ENCODE measurements around the gene SPTBN5. TPM values are rescaled to one million over a fixed set of nuclear protein-coding genes. Genes with fewer than 3 reads are reported as not detected.
A peak's percentile ranks its signal among the peaks of the same experiment; 100 is the strongest.

Gene SPTBN5
- total RNA-seq, 4 donors from 2014 or later, result 1.3 to 3.3 (median 2.0) TPM

DNA sequence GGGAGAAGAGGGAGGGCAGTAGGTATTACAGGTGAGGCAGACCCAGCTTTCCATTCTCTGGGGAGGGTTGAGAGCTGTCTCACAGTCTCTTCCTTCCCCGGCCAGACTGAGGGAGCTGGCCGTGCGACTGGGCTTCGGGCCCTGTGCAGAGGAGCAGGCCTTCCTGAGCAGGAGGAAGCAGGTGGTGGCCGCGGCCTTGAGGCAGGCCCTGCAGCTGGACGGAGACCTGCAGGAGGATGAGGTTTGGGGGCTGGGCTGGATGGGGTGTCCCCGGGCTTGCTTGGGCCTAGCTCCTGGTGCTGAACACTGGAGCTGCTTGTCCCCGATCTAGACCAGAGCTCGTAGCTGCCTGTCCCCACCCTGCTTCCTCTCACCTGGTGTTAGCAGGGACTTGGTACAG is 50.3 kb downstream of the SPTBN5 start:
- no peak for DNase-seq (ENCODE audit: low spot score in 2 of 2)
- no peak overlapping the region for H3K4me3 ChIP-seq (ENCODE audit: low read depth, poor library complexity, severe bottlenecking)
- WGBS, 2 donors, result 80 to 81% methylated on average over 7 to 10 of the region's 10 CpGs
- intact Hi-C loops (cut with DNase I; ENCODE audit: low total_unique reads), result no loop called here
- TF ChIP-seq, protein P1, sequence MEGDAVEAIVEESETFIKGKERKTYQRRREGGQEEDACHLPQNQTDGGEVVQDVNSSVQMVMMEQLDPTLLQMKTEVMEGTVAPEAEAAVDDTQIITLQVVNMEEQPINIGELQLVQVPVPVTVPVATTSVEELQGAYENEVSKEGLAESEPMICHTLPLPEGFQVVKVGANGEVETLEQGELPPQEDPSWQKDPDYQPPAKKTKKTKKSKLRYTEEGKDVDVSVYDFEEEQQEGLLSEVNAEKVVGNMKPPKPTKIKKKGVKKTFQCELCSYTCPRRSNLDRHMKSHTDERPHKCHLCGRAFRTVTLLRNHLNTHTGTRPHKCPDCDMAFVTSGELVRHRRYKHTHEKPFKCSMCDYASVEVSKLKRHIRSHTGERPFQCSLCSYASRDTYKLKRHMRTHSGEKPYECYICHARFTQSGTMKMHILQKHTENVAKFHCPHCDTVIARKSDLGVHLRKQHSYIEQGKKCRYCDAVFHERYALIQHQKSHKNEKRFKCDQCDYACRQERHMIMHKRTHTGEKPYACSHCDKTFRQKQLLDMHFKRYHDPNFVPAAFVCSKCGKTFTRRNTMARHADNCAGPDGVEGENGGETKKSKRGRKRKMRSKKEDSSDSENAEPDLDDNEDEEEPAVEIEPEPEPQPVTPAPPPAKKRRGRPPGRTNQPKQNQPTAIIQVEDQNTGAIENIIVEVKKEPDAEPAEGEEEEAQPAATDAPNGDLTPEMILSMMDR (IDR thresholded peaks at IDR 0.05), result no peak
- no peak for TF ChIP-seq POLR2A (IDR thresholded peaks at IDR 0.05)

DNA sequence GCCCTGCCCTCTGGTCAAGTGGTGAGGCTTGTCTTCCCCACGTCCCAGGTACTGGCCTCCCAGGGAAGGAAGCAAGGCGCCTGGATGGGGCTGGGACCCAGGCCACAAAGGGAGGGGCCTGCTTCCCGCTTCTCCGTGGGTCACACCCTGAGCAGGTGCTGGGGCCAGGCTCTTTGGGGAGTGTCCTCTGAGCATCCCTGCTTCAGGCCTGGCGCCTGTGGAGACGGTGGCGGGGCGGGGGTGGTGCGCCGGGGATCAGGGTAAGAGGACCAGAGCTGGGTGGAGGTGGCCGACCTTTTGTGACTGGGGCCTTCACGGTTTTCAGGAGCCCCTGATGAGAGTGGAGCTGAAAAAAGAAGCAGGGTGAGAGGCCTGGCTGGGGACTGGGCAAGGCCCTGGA is 51.6 kb downstream of the SPTBN5 start:
- DNase-seq (ENCODE audit: low spot score in 2 of 2), result no peak
- intact Hi-C loops (cut with DNase I; ENCODE audit: low total_unique reads), result no loop called here
- H3K4me3 ChIP-seq (ENCODE audit: low read depth, poor library complexity, severe bottlenecking), result no peak overlapping the region
- WGBS, 2 donors, result 55 to 68% methylated on average over 11 to 12 of the region's 12 CpGs
- TF ChIP-seq, protein P1 (IDR thresholded peaks at IDR 0.05), result no peak

DNA sequence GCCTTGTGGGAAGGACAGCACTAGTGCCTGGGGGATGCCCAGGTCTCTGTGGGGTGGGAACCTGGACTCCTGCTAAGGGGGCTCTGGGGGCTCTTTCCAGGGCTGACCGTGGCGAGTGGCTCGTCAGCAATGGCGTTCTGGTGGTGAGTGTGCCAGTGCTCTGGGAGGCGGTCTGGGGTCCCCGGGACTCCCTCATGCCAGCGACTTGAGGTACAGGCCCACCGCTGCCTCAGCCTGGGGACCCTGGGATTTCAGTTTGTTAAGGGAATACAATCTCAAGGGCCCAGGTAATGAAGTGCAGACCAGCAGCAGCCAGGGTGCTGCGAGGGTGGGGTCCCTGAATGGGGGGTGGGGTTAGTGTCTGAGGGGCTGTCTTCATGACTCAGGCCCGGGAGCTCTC is 52.7 kb downstream of the SPTBN5 start:
- no peak overlapping the region for H3K4me3 ChIP-seq (ENCODE audit: low read depth, poor library complexity, severe bottlenecking)
- intact Hi-C loops (cut with DNase I; ENCODE audit: low total_unique reads), result no loop called here
- TF ChIP-seq POLR2A (IDR thresholded peaks at IDR 0.05), result no peak
- TF ChIP-seq, protein P1 (IDR thresholded peaks at IDR 0.05), result no peak
- 84 to 96% methylated on average over 9 to 10 of the region's 10 CpGs for WGBS, 2 donors
- no peak for DNase-seq (ENCODE audit: low spot score in 2 of 2)

DNA sequence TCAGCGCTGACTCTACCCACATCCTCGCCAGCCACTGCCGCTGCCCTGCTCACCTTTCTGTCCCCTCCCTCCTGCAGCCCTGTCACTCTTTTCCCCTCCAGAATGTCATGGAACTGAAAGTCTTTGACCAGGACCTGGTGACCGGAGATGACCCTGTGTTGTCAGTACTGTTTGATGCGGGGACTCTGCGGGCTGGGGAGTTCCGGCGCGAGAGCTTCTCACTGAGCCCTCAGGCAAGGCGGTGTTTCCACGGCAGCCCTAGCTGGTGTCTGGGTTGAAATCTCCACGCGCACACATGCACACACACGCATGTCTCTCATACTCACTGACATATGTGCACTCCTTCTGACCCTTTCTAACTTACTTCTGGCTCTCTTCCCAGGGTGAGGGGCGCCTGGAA is 53.2 kb downstream of the SPTBN5 start:
- TF ChIP-seq POLR2A (IDR thresholded peaks at IDR 0.05), result no peak
- TF ChIP-seq, protein P1 (IDR thresholded peaks at IDR 0.05), result no peak
- 65 to 67% methylated on average over 15 of the region's 15 CpGs for WGBS, 2 donors
- intact Hi-C loops (cut with DNase I; ENCODE audit: low total_unique reads), result no loop called here
- no peak overlapping the region for H3K4me3 ChIP-seq (ENCODE audit: low read depth, poor library complexity, severe bottlenecking)
- no peak for DNase-seq (ENCODE audit: low spot score in 2 of 2)

DNA sequence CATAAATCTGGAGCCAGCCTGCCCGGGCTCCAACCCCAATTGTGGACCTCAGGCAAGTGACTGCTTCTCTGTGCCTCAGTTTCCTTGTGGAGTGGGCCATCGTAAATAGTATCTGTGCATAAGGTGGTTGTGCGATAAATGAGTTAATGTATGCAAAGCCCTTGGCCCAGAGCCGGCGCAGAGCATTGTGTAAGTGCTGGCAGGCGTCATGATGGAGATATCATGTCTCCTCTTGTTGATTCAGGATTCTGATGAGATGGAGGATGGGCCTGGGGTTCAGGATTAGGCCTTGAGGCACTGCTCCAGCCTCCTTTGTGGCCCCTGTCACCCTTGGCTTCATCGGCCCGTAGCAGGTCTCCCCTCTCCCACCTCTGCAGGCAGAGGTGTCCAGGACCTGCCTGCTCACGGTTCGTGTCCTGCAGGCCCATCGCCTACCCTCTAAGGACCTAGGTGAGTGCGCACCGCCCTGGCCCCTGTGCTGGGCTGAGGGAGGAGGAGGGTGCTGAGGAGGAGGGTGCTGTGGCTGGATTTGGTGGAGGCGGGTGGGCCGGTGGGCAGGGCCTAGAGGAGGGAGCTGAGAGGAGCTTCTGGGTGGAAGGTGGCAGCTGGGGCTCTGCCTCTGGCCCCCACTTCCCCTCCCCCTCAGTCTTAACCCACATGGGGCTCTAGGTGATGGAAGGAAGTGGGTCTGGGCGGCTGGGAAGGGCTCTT is 53.9 kb downstream of the SPTBN5 start:
- DNase-seq (ENCODE audit: low spot score in 2 of 2), result no peak
- no peak overlapping the region for H3K4me3 ChIP-seq (ENCODE audit: low read depth, poor library complexity, severe bottlenecking)
- TF ChIP-seq, protein P1 (IDR thresholded peaks at IDR 0.05), result no peak
- TF ChIP-seq POLR2A (IDR thresholded peaks at IDR 0.05), result no peak
- intact Hi-C loops (cut with DNase I; ENCODE audit: low total_unique reads), result no loop called here
- 56 to 67% methylated on average over 16 of the region's 16 CpGs for WGBS, 2 donors

DNA sequence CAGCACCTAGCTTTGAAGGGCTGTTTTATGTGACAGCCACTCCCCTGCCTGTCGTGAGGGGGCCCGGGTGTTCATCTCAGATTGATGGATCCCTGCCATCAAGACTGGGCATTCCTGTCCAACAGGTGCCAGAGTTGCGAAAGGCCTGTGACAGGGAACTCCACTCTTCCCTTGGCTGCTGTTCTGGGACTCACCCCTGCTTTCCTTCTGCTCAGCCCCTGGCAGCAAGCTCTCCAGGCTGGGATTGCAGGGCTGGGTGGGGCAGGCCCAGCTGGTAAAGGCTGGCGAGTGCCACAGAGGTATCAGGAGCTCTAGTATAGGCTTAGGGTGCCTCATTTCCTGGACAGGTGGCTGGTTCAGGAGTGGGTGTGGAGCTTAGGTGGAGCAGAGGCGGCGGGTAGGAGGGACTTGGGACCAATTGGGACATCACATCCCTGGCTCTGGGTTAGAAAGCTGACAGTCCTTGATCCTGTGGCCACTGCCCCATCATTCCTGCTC is 55.4 kb downstream of the SPTBN5 start, which contains the start of gene PLA2G4B:
TSS of gene PLA2G4B (plus strand) at position 448 of the 498 bp plus-strand sequence. CDS start 67 bp downstream, outside the sequence.
- TF ChIP-seq, protein P1 (IDR thresholded peaks at IDR 0.05), result no peak
- TF ChIP-seq POLR2A (IDR thresholded peaks at IDR 0.05), result no peak
- intact Hi-C loops (cut with DNase I; ENCODE audit: low total_unique reads), result no loop called here
- DNase-seq (ENCODE audit: low spot score in 2 of 2), result peak in 1 of 2 donors; percentile 79
- H3K4me3 ChIP-seq (ENCODE audit: low read depth, poor library complexity, severe bottlenecking), result no peak within 1 kb of the TSS
- 58 to 70% methylated on average over 6 of the region's 6 CpGs for WGBS, 2 donors
